Uterus (tissue), 4 donors: Measurements from ENCODE around the gene TMEM217. TPM values are rescaled to one million over a fixed set of nuclear protein-coding genes. Genes with fewer than 3 reads are reported as not detected.

ENCODE experiments used
- DNase-seq, 2 donors: peaks; one replicate each; pipeline ENCODE4 v3.0.0-alpha.2; 2019 to 2020
- H3K27ac ChIP-seq, 2 donors: fragments of 200-600 bp; sonication (generic); 1 replicate in 1 of 2; 2 replicates in 1 of 2; pipeline ENCODE4 v1.5.1; 2016 to 2018
- H3K27me3 ChIP-seq, 2 donors: fragments of 200-600 bp; sonication (generic); one replicate each; pipeline ENCODE4 v1.5.1; 2018 to 2019; ENCODE audit warnings: control low read depth in 1 of 2
- H3K36me3 ChIP-seq, 2 donors: fragments of 200-600 bp; sonication (generic); one replicate each; pipeline ENCODE4 v1.5.1; 2019; ENCODE audit warnings: control low read depth in 1 of 2
- H3K4me1 ChIP-seq, 2 donors: fragments of 200-600 bp; sonication (generic); one replicate each; pipeline ENCODE4 v1.5.1; 2018 to 2019; ENCODE audit warnings: control low read depth in 1 of 2
- H3K4me3 ChIP-seq, 2 donors: fragments of 200-600 bp; sonication (generic); 1 replicate in 1 of 2; 2 replicates in 1 of 2; pipeline ENCODE4 v1.5.1; 2018 to 2019; ENCODE audit warnings: mild to moderate bottlenecking in 1 of 2
- H3K9me3 ChIP-seq, 2 donors: fragments of 200-600 bp; sonication (generic); one replicate each; pipeline ENCODE4 v1.5.1; 2019; ENCODE audit warnings: control low read depth in 1 of 2
- POLR2A ChIP-seq, 2 donors: fragments of 450-650 bp; IDR thresholded peaks; one replicate each; pipeline ENCODE4 v1.6.1; 2016; ENCODE audit warnings: antibody characterized with exemption in 2 of 2, mild to moderate bottlenecking in 1 of 2, moderate library complexity in 1 of 2
- intact Hi-C: fragments of 100-400 bp; cut with DNase I; formaldehyde crosslinking; loops from one replicate; pipeline ENCODE4 v1.15.1; 2023; ENCODE audit warnings: low total_unique reads
- total RNA-seq, 4 donors: library from RNA; depleted of rRNA in 3 of 4; stranded (reverse); fragments of >200 nt in 3 of 4; gene quantifications; one replicate each; pipeline versions ENCODE4 v1.1.0 to v1.2.4, GENCODE V29; 2014 to 2023
- TF ChIP-seq, protein P1 (sequence below), 4 experiments: fragments of 200-600 bp in 2 of 4; fragments of 450-650 bp in 2 of 4; sonication (generic) in 2 of 4; IDR thresholded peaks; one replicate each; pipeline ENCODE4 v1.5.1; 2016 to 2019; ENCODE audit warnings: antibody characterized with exemption in 4 of 4, mild to moderate bottlenecking in 2 of 4, moderate library complexity in 1 of 4
- donor health status: DM: yes; HTN: yes; CAD: no.

Gene TMEM217
- total RNA-seq, 4 donors from 2014 or later = 0.21 to 1.6 TPM; not detected in 2

DNA sequence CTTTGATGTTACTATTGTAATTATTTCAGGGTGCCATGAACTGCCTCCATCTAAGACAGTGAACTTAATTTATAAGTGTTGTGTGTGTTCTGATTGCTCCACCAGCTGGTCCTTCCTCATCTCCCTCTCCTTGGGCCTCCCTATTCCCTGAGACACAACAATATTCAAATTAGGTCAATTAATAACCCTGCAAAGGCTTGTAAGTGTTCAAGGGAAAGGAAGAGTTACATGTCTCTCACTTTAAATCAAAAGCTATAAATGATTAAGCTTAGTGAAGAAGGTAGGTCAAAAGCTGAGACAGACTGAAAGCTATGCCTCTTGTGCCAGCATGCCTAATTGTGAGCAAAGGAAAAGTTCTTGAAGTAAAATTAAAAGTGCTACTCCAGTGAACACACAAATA, 35.5 kb upstream of the TMEM217 start:
- no peaks in the 10 kb centered on the region for H3K27me3 ChIP-seq
- no peak overlapping the region for H3K27ac ChIP-seq
- intact Hi-C loops = no loop called here
- no peak for TF ChIP-seq POLR2A (IDR thresholded peaks at IDR 0.05)
- TF ChIP-seq, protein P1, sequence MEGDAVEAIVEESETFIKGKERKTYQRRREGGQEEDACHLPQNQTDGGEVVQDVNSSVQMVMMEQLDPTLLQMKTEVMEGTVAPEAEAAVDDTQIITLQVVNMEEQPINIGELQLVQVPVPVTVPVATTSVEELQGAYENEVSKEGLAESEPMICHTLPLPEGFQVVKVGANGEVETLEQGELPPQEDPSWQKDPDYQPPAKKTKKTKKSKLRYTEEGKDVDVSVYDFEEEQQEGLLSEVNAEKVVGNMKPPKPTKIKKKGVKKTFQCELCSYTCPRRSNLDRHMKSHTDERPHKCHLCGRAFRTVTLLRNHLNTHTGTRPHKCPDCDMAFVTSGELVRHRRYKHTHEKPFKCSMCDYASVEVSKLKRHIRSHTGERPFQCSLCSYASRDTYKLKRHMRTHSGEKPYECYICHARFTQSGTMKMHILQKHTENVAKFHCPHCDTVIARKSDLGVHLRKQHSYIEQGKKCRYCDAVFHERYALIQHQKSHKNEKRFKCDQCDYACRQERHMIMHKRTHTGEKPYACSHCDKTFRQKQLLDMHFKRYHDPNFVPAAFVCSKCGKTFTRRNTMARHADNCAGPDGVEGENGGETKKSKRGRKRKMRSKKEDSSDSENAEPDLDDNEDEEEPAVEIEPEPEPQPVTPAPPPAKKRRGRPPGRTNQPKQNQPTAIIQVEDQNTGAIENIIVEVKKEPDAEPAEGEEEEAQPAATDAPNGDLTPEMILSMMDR (IDR thresholded peaks at IDR 0.05) = no peak
- no peak overlapping the region for H3K4me3 ChIP-seq
- no peaks in the 10 kb centered on the region for H3K9me3 ChIP-seq
- no peaks in the 10 kb centered on the region for H3K36me3 ChIP-seq
- no peak for DNase-seq
- no peaks in the 10 kb centered on the region for H3K4me1 ChIP-seq

GRCh38 chr6:37289931-37290330, 32.0 kb upstream of the TMEM217 start:
- Histone ChIP-seq H3K27ac (no peak overlapping the region), H3K4me3 (no peak overlapping the region), H3K9me3 (no peaks in the 10 kb centered on the region), H3K4me1 (no peaks in the 10 kb centered on the region), H3K36me3 (no peaks in the 10 kb centered on the region), H3K27me3 (no peaks in the 10 kb centered on the region)
- no peak for TF ChIP-seq POLR2A (IDR thresholded peaks at IDR 0.05)
- TF ChIP-seq, protein P1 (IDR thresholded peaks at IDR 0.05) = no peak
- intact Hi-C loops = no loop called here
- no peak for DNase-seq

DNA sequence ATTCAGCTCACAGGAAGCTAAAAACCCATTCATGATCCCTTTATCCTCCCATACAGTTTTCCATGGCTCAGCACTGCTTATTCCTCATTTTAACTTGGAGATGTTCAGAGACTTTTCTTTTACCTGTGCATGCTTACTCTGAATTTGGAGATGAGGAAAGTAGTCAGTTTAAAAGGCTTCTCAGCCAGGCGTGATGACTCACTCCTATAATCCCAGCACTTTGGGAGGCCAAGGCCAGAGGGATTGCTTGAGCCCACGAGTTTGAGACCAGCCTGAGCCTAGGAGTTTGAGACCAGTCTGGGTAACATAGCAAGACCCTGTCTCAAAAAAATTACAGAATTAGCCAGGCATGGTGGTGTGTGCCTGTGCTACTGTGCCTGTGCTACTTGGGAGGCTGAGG, 30.3 kb upstream of the TMEM217 start:
- H3K36me3 ChIP-seq = no peaks in the 10 kb centered on the region
- H3K4me3 ChIP-seq = no peak overlapping the region
- H3K27me3 ChIP-seq = no peaks in the 10 kb centered on the region
- no peaks in the 10 kb centered on the region for H3K9me3 ChIP-seq
- H3K27ac ChIP-seq = no peak overlapping the region
- TF ChIP-seq, protein P1 (IDR thresholded peaks at IDR 0.05) = no peak
- no peak for TF ChIP-seq POLR2A (IDR thresholded peaks at IDR 0.05)
- DNase-seq = no peak
- no peaks in the 10 kb centered on the region for H3K4me1 ChIP-seq
- intact Hi-C loops = no loop called here

DNA sequence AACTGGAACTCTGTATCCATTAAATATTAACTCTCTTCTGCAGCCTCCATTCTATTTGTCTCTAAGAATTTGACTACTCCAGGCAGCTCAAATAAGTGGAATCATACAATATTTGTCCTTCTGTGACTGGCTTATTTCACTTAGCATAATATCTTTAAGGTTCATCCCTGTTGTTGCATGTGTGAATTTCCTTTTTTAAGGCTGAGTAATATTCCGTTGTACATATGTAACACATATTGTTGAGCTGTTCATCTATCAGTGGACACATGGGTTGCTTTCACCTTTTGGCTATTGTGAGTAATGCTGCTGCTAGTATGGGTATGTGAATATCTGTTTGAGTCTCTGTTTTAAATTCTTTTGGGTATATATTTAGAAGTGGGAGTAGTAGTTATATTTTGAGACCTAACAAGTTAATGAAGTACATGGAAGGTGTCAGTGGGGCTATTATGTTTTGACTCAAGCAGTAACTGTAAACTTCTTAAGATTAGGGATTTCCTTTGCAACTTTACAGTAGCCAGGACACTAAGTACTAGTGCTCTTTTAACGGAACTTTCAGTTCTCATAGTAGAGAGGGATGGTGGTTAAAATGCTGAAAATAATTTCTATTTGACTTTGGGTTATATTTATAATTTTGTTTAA, 29.7 kb upstream of the TMEM217 start:
- Histone ChIP-seq H3K27ac (no peak overlapping the region), H3K4me3 (no peak overlapping the region), H3K27me3 (no peaks in the 10 kb centered on the region), H3K36me3 (no peaks in the 10 kb centered on the region), H3K4me1 (no peaks in the 10 kb centered on the region), H3K9me3 (no peaks in the 10 kb centered on the region)
- TF ChIP-seq POLR2A (IDR thresholded peaks at IDR 0.05) = no peak
- TF ChIP-seq, protein P1 (IDR thresholded peaks at IDR 0.05) = no peak
- DNase-seq = no peak
- intact Hi-C loops = no loop called here

DNA sequence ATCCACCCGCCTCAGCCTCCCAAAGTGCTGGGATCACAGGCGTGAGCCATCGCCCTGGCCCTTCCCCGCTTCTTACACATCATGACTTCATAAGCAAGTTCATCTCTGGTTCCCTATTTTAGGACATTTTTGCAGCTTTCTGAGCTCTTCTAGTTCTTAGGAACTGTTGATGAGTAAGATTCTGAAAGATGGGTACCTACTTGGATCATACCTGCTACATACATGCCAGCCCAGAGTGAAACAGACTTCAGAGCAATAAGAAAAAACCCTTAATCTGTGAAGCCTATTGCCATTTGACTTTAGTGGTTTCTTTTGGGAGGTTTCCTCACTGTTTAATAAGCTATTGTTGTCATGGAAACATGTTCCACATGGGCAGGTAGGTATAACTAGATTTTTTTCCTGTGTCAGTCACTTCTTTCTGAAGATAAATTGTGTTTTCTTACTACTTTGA, 27.9 kb upstream of the TMEM217 start:
- H3K36me3 ChIP-seq = no peaks in the 10 kb centered on the region
- intact Hi-C loops = no loop called here

More for the DNA sequence above, 27.9 kb upstream of the TMEM217 start:
- Histone ChIP-seq H3K27ac (no peak overlapping the region), H3K27me3 (no peaks in the 10 kb centered on the region), H3K4me1 (no peaks in the 10 kb centered on the region), H3K4me3 (no peak overlapping the region), H3K9me3 (no peaks in the 10 kb centered on the region)
- TF ChIP-seq, protein P1 (IDR thresholded peaks at IDR 0.05) = no peak
- no peak for TF ChIP-seq POLR2A (IDR thresholded peaks at IDR 0.05)
- no peak for DNase-seq
